GM10248 (cell line): ENCODE measurements around the gene EHHADH.
A peak's percentile ranks its signal among the peaks of the same experiment; 100 is the strongest.

Experiments used
- CTCF ChIA-PET: fragments of 300-600 bp; sonication (Branson Sonifier 250); formaldehyde crosslinking; extraction: SDS; loops from one replicate; lab custom pipeline; 2021; ENCODE audit warnings: antibody characterized with exemption; lab: Yijun Ruan, JAX
- POLR2A ChIA-PET: fragments of 350-650 bp; sonication (Branson Sonifier 250); formaldehyde crosslinking; extraction: SDS; loops from one replicate; lab custom pipeline; 2020; ENCODE audit warnings: antibody characterized with exemption; lab: Yijun Ruan, JAX
- DNase-seq: peaks from one replicate; pipeline ENCODE4 v3.0.0; 2012; ENCODE audit errors: extremely low spot score
- TF ChIP-seq, protein P1 (sequence below): IDR thresholded peaks from 2 replicates; pipeline ENCODE4 v1.5.1; 2012; ENCODE audit warnings: mild to moderate bottlenecking, low read depth; ENCODE audit errors: extremely low read depth, missing control alignments, control extremely low read depth

Gene EHHADH

DNA sequence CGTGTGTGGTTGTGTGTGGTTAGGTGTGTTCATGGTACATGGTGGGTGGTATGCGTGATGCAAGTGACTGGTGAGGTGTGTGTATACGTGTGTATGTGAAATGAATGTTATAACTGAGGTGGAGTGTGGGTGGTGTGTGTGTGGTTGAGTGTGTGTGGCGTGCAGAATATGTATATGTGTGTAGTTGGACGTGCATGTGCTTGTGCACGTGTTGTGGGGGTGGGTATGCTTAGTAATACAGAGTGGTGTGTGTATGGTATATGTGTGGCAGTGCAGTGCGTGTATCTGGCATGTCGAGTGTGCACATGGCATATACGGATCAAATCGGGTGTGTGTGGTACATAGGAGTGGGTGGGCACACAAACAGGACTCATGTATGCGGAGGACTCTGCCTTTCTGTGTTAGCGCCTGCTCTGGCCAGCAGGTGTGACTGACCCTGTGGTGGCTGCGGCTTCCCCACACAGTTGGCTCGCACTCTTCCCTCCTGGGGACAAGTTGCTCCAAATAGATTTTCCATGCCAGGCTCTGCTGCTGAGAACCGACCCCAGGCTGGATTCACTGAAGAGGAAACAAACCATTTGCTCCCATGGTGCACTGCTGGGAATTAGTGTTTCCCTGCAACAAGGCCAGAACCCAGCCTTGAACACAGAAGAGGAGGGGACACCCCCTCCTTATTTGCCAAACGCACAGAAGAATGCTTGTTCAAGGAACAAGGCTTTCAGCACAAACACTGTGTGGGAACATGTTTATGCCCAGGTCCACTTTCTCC is 99.8 kb downstream of the EHHADH start:
- TF ChIP-seq, protein P1, sequence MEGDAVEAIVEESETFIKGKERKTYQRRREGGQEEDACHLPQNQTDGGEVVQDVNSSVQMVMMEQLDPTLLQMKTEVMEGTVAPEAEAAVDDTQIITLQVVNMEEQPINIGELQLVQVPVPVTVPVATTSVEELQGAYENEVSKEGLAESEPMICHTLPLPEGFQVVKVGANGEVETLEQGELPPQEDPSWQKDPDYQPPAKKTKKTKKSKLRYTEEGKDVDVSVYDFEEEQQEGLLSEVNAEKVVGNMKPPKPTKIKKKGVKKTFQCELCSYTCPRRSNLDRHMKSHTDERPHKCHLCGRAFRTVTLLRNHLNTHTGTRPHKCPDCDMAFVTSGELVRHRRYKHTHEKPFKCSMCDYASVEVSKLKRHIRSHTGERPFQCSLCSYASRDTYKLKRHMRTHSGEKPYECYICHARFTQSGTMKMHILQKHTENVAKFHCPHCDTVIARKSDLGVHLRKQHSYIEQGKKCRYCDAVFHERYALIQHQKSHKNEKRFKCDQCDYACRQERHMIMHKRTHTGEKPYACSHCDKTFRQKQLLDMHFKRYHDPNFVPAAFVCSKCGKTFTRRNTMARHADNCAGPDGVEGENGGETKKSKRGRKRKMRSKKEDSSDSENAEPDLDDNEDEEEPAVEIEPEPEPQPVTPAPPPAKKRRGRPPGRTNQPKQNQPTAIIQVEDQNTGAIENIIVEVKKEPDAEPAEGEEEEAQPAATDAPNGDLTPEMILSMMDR: no peak
- ChIA-PET CTCF (interaction anchor here (1.8 kb wide), 1 partner anchor 8 kb away, joined by 3 read pairs; no protein-coding TSS in a partner anchor), POLR2A (no interaction called here)
- DNase-seq: no peak

DNA sequence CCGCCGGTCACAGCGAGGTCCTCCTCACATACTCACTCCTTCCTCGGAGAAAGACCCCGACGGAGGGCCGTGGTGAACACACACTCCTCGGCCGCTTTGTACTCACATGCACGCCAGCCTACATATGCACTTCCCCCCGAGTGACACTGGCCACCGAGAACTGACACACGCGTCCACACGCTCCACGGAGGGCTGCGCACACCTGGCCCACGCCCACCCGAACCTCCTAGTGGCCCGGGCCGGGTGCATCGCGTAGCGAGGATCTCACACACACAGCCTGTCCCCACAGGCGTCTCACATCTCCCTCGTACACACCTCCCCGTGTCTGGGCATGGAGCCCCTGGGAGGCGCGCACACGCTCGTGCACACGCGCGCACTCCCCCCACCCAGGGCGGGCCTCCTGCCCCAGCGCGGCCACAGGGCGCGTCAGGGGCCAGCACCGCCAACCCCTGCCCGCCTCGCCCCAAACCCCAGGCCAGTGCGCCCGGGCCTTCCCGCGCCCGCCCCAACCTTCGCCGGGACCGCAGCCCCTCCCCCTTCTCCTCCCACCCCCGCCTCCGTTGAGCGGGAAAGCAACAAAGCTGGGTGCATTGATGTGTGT is 100.6 kb downstream of the EHHADH start:
- TF ChIP-seq, protein P1: no peak
- CTCF ChIA-PET: no interaction called here
- POLR2A ChIA-PET: no interaction called here
- DNase-seq: peak; percentile 11

DNA sequence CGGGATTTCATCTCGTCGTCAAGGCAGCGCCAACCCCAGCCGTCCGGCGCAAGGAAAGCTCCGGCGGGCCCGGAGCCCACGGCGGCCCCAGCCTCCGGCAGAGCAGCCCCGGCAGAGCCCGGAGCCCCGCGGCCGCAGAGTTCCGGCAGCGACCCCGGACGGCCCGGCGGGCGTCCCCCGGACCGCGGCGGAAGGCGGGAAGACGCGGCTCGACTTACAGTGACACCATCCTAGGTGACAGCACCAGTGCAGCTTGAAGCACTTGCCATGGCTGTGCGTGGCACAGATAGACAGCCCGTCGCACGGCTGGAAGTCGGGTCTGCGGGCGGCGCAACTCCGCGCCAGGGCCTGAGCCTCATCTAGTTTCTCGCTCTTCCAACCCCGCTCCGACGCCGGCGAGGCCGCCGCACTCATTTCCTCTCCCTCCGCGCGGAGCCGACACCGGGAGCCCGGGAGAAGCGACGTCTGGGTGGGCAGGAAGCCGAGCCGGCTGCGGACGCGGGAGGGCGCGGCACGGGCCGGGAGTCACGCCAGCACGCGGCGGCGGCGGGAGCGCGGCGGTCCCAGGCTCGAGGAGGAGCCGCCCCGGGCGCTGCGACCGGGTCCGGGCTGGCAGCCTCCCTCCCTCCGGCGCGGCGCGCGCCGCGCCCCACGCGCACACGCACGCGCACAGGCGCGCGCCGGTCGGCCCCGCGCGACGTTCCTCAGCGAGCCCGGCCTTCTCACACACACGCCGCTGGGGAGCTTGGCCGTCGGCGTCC is 101.3 kb downstream of the EHHADH start, which contains the start of gene C3orf70:
Gene C3orf70 (minus strand): TSS at position 651 of the 761 bp plus-strand sequence. CDS start 237 bp downstream, at position 414.
- TF ChIP-seq, protein P1: no peak
- ChIA-PET CTCF (interaction anchor here (1.3 to 2.7 kb wide), 3 partner anchors 9 to 127 kb away, joined by 3 to 12 read pairs (median 11); no protein-coding TSS in a partner anchor), POLR2A (no interaction called here)
- DNase-seq: peak; percentile 50

DNA sequence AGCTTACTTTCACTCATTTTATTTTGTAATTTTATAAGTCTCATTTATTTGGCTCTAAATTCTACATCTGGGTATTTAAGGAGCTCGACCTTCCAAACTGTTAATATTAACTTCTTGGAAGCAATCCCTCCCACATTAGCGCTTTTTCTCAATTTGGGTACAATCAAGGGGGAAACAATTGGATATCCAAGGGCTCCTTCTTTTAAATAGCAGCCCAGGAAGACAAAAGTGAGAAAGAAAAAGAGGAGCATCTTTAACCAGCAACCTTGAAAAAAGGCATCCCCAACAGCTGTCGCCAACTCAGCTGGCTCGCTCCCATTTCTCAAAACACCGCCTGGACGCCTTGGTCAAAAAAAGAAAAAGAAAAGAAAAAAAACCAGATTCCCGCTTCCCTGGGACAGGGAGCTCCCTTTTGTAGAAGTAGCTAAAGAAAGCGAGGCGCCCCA is 101.9 kb downstream of the EHHADH start:
- TF ChIP-seq, protein P1: no peak
- ChIA-PET POLR2A (no interaction called here), CTCF (interaction anchor here (1.3 to 2.7 kb wide), 5 partner anchors 10 to 128 kb away, joined by 3 to 12 read pairs (median 5); no protein-coding TSS in a partner anchor)
- DNase-seq: no peak

DNA sequence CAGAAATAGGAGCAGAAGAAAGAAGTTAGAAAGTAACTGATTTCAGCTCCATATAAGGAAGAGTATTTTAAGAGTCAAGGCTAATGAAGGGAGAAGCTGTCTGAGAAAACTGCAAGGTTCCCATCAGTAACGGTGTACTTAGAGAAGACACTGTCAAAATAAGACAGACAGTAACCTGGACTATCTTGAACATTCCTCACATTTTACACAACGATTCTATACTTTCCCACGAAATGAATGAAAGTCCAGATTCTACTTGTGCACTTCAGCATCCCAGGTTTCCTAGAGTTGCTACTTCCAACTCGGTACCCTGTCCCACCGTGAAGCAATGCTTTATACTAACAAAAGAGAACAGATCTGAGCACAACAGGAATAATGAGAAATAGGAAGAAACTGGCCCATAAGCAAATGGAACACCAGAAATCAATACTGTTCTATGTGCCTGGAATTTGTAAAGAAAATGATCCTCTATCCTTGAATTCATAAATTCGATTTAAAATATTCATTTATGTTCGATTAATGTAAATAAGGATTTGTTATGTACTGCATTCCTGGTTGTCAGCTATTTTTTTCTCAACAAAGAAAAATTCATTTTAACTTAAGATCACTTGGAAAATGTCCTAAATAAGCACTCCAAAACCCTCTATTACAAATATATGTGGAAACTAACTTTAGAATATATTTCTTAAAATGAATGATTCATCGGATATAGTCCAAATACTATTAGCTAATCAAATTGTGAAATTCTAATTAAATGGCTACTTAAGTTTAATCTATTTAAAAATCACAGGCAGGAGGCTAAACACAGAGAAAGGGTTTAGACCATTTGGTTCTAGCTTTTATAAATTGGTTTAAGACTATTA is 102.5 kb downstream of the EHHADH start:
- ChIA-PET CTCF (interaction anchor here (1.3 to 2.7 kb wide), 5 partner anchors 10 to 129 kb away, joined by 3 to 12 read pairs (median 5); no protein-coding TSS in a partner anchor), POLR2A (no interaction called here)
- DNase-seq: no peak
- TF ChIP-seq, protein P1: no peak
